GM21619 (cell line): ENCODE measurements around the gene GPR68.
"Not testable (repeated sequence)": the region's sequence is repeated elsewhere in the genome, so short reads cannot be mapped to it uniquely, and the experiment has no call there.

Source experiments
- ATAC-seq: cut with Tn5 transposase; IDR thresholded peaks from one replicate; pipeline ENCODE4 v1.9.1; 2021; ENCODE audit not compliant: unreplicated experiment

The GPR68 gene

GRCh38 chr14:91200802-91201201, 43.7 kb downstream of the GPR68 start:
- ATAC-seq = not testable (repeated sequence)

GRCh38 chr14:91197631-91198030, 46.9 kb downstream of the GPR68 start:
- ATAC-seq = no peak

GRCh38 chr14:91195881-91196280, 48.6 kb downstream of the GPR68 start:
- ATAC-seq = no peak

- no peak for ATAC-seq
These were observed 51.4 kb downstream of the GPR68 start for GRCh38 chr14:91193069-91193468.

GRCh38 chr14:91190853-91191252, 53.7 kb downstream of the GPR68 start:
- ATAC-seq = no peak

GRCh38 chr14:91187271-91187670, 57.2 kb downstream of the GPR68 start:
- ATAC-seq = no peak

GRCh38 chr14:91186515-91187066, 57.9 kb downstream of the GPR68 start:
- no peak for ATAC-seq

GRCh38 chr14:91185721-91186120, 58.8 kb downstream of the GPR68 start:
- ATAC-seq = no peak

- ATAC-seq = no peak
These were observed 59.9 kb downstream of the GPR68 start for GRCh38 chr14:91184559-91184958.

- not testable (repeated sequence) for ATAC-seq
These were observed 61.8 kb downstream of the GPR68 start for GRCh38 chr14:91182753-91183152.
